Neural progenitor cell (in vitro differentiated cells): ENCODE data around the gene CSN2. TPM values are rescaled to one million over a fixed set of nuclear protein-coding genes. Genes with fewer than 3 reads are reported as not detected.

Experiments used
- DNase-seq: peaks from one replicate; pipeline ENCODE4 v3.0.0-alpha.2; 2016; ENCODE audit warnings: low spot score
- H2AFZ ChIP-seq: fragments of 200-600 bp; sonication (generic); replicated peaks from 2 replicates; pipeline ENCODE4 v1.6.1; 2016; ENCODE audit warnings: antibody characterized with exemption
- H3F3A ChIP-seq: fragments of 200-600 bp; sonication (generic); 2 replicates; pipeline ENCODE4 v1.6.1; 2016; ENCODE audit warnings: antibody characterized with exemption, low read depth
- H3K27ac ChIP-seq: fragments of 200-600 bp; sonication (generic); 2 replicates; pipeline ENCODE4 v1.5.1; 2016; ENCODE audit warnings: mild to moderate bottlenecking
- H3K27me3 ChIP-seq: fragments of 200-600 bp; sonication (generic); 2 replicates; pipeline ENCODE4 v1.6.1; 2016; ENCODE audit warnings: mild to moderate bottlenecking, moderate library complexity
- H3K36me3 ChIP-seq: fragments of 200-600 bp; sonication (generic); 2 replicates; pipeline ENCODE4 v1.5.1; 2016
- H3K4me1 ChIP-seq: fragments of 200-600 bp; sonication (generic); 2 replicates; pipeline ENCODE4 v1.6.1; 2016; ENCODE audit warnings: mixed run types
- H3K4me2 ChIP-seq: fragments of 200-600 bp; sonication (generic); 2 replicates; pipeline ENCODE4 v1.6.1; 2016
- H3K4me3 ChIP-seq: fragments of 200-600 bp; sonication (generic); 2 replicates; pipeline ENCODE4 v1.5.1; 2016
- H3K79me2 ChIP-seq: fragments of 200-600 bp; sonication (generic); 2 replicates; pipeline ENCODE4 v1.6.1; 2016; ENCODE audit warnings: low read depth
- H3K9ac ChIP-seq: fragments of 200-600 bp; sonication (generic); 2 replicates; pipeline ENCODE4 v1.6.1; 2016
- H3K9me3 ChIP-seq: fragments of 200-600 bp; sonication (generic); 2 replicates; pipeline ENCODE4 v1.5.1; 2016; ENCODE audit warnings: low read depth
- H4K20me1 ChIP-seq: fragments of 200-600 bp; sonication (generic); 2 replicates; pipeline ENCODE4 v1.6.1; 2016; ENCODE audit warnings: low read depth
- H3K27ac Mint-ChIP-seq: 3 replicates; pipeline ENCODE4 v1.8.0; 2021; ENCODE audit warnings: mixed read lengths
- H3K27me3 Mint-ChIP-seq: 2 replicates; pipeline ENCODE4 v1.8.0; 2022; ENCODE audit warnings: low read depth, mild to moderate bottlenecking, inconsistent platforms, moderate library complexity, mixed read lengths; ENCODE audit not compliant: insufficient read depth
- H3K36me3 Mint-ChIP-seq: 3 replicates; pipeline ENCODE4 v1.8.0; 2021; ENCODE audit warnings: mixed read lengths
- H3K4me1 Mint-ChIP-seq: 3 replicates; pipeline ENCODE4 v1.8.0; 2021; ENCODE audit warnings: mixed read lengths
- H3K4me3 Mint-ChIP-seq: 3 replicates; pipeline ENCODE4 v1.8.0; 2021; ENCODE audit warnings: mild to moderate bottlenecking, moderate library complexity, mixed read lengths
- H3K9me3 Mint-ChIP-seq: 3 replicates; pipeline ENCODE4 v1.8.0; 2020; ENCODE audit warnings: mixed read lengths
- CTCF ChIP-seq: fragments of 200-600 bp; sonication (generic); IDR thresholded peaks from 2 replicates; pipeline ENCODE4 v1.5.1; 2017; ENCODE audit warnings: antibody characterized with exemption, mild to moderate bottlenecking
- EZH2 ChIP-seq: fragments of 200-600 bp; sonication (generic); IDR thresholded peaks from 2 replicates; pipeline ENCODE4 v1.6.1; 2017; ENCODE audit warnings: antibody characterized with exemption, mild to moderate bottlenecking, moderate library complexity
- EZH2phosphoT487 ChIP-seq: fragments of 200-600 bp; sonication (generic); IDR thresholded peaks from 2 replicates; pipeline ENCODE4 v1.6.1; 2017; ENCODE audit warnings: antibody characterized with exemption
- total RNA-seq: library from RNA; depleted of rRNA; stranded (reverse); fragments of >200 nt; gene quantifications from 2 replicates; pipeline ENCODE4 v1.2.3, GENCODE V29; 2015; ENCODE audit warnings: low replicate concordance

CSN2 gene
- total RNA-seq = not detected in 2 replicates

- Histone ChIP-seq H3K79me2 (no peaks in the 10 kb centered on the region), H3K36me3 (no peaks in the 10 kb centered on the region)
These were observed at the start of gene CSN2 for GRCh38 chr4:69965628-69966027. Gene CSN2, minus strand, starts transcription at chr4:69965728. Its CDS starts 4,733 bp downstream, at chr4:69960995.

GRCh38 chr4:70008771-70009170 is 43.2 kb upstream of the CSN2 start:
- H3K9me3 ChIP-seq = no peaks in the 10 kb centered on the region
- no peak overlapping the region for H3K9ac ChIP-seq
- peak overlapping the region; percentile 42 for H3K4me2 ChIP-seq
- Mint-ChIP-seq H3K9me3 (no peaks in the 10 kb centered on the region), H3K36me3 (no peaks in the 10 kb centered on the region), H3K27me3 (peaks cover 3% of the 10 kb centered on the region), H3K27ac (peak overlapping the region; percentile 26), H3K4me1 (peaks cover 23% of the 10 kb centered on the region), H3K4me3 (no peak overlapping the region)
- H3K79me2 ChIP-seq = no peaks in the 10 kb centered on the region
- peak; percentile 72 for DNase-seq
- peak overlapping the region; percentile 18 for H3K4me3 ChIP-seq
- H3F3A ChIP-seq = no peaks in the 10 kb centered on the region
- H4K20me1 ChIP-seq = no peaks in the 10 kb centered on the region
- no peaks in the 10 kb centered on the region for H3K36me3 ChIP-seq
- no peak for TF ChIP-seq EZH2
- no peak for TF ChIP-seq CTCF
- no peak for TF ChIP-seq EZH2phosphoT487
- H2AFZ ChIP-seq = no peak overlapping the region
- H3K27ac ChIP-seq = no peak overlapping the region
- peaks cover 27% of the 10 kb centered on the region for H3K4me1 ChIP-seq
- H3K27me3 ChIP-seq = no peaks in the 10 kb centered on the region

More at GRCh38 chr4:69965628-69966027, at the start of gene CSN2:
- Histone ChIP-seq H3K9me3 (no peaks in the 10 kb centered on the region), H3K4me3 (no peak within 1 kb of the TSS), H3K27ac (no peak within 1 kb of the TSS), H3K27me3 (no peaks in the 10 kb centered on the region), H4K20me1 (no peaks in the 10 kb centered on the region), H2AFZ (no peak within 1 kb of the TSS), H3K4me1 (no peaks in the 10 kb centered on the region), H3F3A (no peaks in the 10 kb centered on the region), H3K4me2 (no peak within 1 kb of the TSS), H3K9ac (no peak within 1 kb of the TSS)
- Mint-ChIP-seq H3K4me3 (no peak within 1 kb of the TSS), H3K27me3 (no peaks in the 10 kb centered on the region), H3K4me1 (no peaks in the 10 kb centered on the region), H3K36me3 (no peaks in the 10 kb centered on the region), H3K27ac (no peak within 1 kb of the TSS), H3K9me3 (no peaks in the 10 kb centered on the region)
- TF ChIP-seq EZH2phosphoT487 = no peak
- no peak for TF ChIP-seq EZH2
- TF ChIP-seq CTCF = no peak
- DNase-seq = no peak

GRCh38 chr4:70002507-70002906 is 37.0 kb upstream of the CSN2 start:
- Histone ChIP-seq H3K9me3 (no peaks in the 10 kb centered on the region), H3K36me3 (no peaks in the 10 kb centered on the region), H3K4me2 (no peak overlapping the region), H4K20me1 (no peaks in the 10 kb centered on the region), H3K79me2 (no peaks in the 10 kb centered on the region), H3K4me1 (peaks cover 8% of the 10 kb centered on the region), H3K27me3 (no peaks in the 10 kb centered on the region), H2AFZ (peak overlapping the region; percentile 33), H3K27ac (no peak overlapping the region), H3K9ac (no peak overlapping the region), H3K4me3 (no peak overlapping the region), H3F3A (no peaks in the 10 kb centered on the region)
- DNase-seq = no peak
- Mint-ChIP-seq H3K4me1 (peaks cover 11% of the 10 kb centered on the region), H3K9me3 (no peaks in the 10 kb centered on the region), H3K36me3 (no peaks in the 10 kb centered on the region), H3K27ac (no peak overlapping the region), H3K4me3 (no peak overlapping the region), H3K27me3 (no peaks in the 10 kb centered on the region)
- TF ChIP-seq EZH2phosphoT487 (no peak), CTCF (no peak), EZH2 (no peak)
